ENCODE measurements around the gene MAP3K2. TPM values are rescaled to one million over a fixed set of nuclear protein-coding genes. Genes with fewer than 3 reads are reported as not detected.

Gene MAP3K2
- total and polyA plus RNA-seq, 4 donors, result 5.9 to 46.2 (median 17.0) TPM

GRCh38 chr2:127324635-127325034 lies 63.1 kb downstream of the MAP3K2 start:
- Histone ChIP-seq H3K4me1 (ENCODE audit: control insufficient read depth in 4 of 4, insufficient read depth in 4 of 4, low read length in 3 of 4) (peaks cover 0 to 17% (median 1%) of the 10 kb centered on the region in 4 donors), H3K27ac (ENCODE audit: low read depth in 1 of 2, low read length in 2 of 2) (no peak overlapping the region), H3K4me3 (ENCODE audit: low read depth in 1 of 3, low read length in 3 of 3) (no peak overlapping the region), H3K36me3 (ENCODE audit: control insufficient read depth in 4 of 4, insufficient read depth in 3 of 4, low read depth in 1 of 4, low read length in 3 of 4) (peaks cover 2 to 39% (median 34%) of the 10 kb centered on the region in 4 donors), H3K27me3 (ENCODE audit: control insufficient read depth in 4 of 4, insufficient read depth in 4 of 4, low read length in 3 of 4) (no peaks in the 10 kb centered on the region), H3K9me3 (ENCODE audit: control insufficient read depth in 4 of 4, low read length in 3 of 4) (no peaks in the 10 kb centered on the region), H3K9ac (ENCODE audit: low read depth in 1 of 2, low read length in 2 of 2) (no peak overlapping the region)
- TF ChIP-seq FOXA1 (IDR thresholded peaks at IDR 0.05) (no peak), CTCF (IDR thresholded peaks at IDR 0.05; ENCODE audit: low read depth, low read length, missing input control) (peak; percentile 66), TAF1 (conservative IDR thresholded peaks at IDR 0.05) (no peak), YY1 (IDR thresholded peaks at IDR 0.05) (no peak), SP1 (IDR thresholded peaks at IDR 0.05) (no peak), GABPA (IDR thresholded peaks at IDR 0.05 in 1 of 2, conservative IDR thresholded peaks at IDR 0.05 in 1 of 2) (no peak), HNF4A (conservative IDR thresholded peaks at IDR 0.05) (no peak), RAD21 (IDR thresholded peaks at IDR 0.05) (peak; percentile 86 to 89), NR2F2 (IDR thresholded peaks at IDR 0.05) (no peak)
- WGBS, result 62% methylated on average over 3 of the region's 3 CpGs
- DNase-seq (ENCODE audit: low spot score), result no peak

- TF ChIP-seq SP1 (IDR thresholded peaks at IDR 0.05) (no peak), RXRA (IDR thresholded peaks at IDR 0.05) (no peak), EGR1 (IDR thresholded peaks at IDR 0.05; ENCODE audit: low read depth in 2 of 2) (no peak), FOXA2 (IDR thresholded peaks at IDR 0.05) (no peak), YY1 (IDR thresholded peaks at IDR 0.05) (no peak), RAD21 (IDR thresholded peaks at IDR 0.05) (no peak), GABPA (IDR thresholded peaks at IDR 0.05 in 1 of 2, conservative IDR thresholded peaks at IDR 0.05 in 1 of 2) (no peak), HNF4G (IDR thresholded peaks at IDR 0.05) (no peak), ZBTB33 (IDR thresholded peaks at IDR 0.05) (no peak)
- Histone ChIP-seq H3K9me3 (ENCODE audit: control insufficient read depth in 4 of 4, low read length in 3 of 4) (no peaks in the 10 kb centered on the region), H3K9ac (ENCODE audit: low read depth in 1 of 2, low read length in 2 of 2) (no peak overlapping the region), H3K4me3 (ENCODE audit: low read depth in 1 of 3, low read length in 3 of 3) (no peak overlapping the region), H3K36me3 (ENCODE audit: control insufficient read depth in 4 of 4, insufficient read depth in 3 of 4, low read depth in 1 of 4, low read length in 3 of 4) (peaks cover 2 to 58% (median 48%) of the 10 kb centered on the region in 4 donors), H3K27me3 (ENCODE audit: control insufficient read depth in 4 of 4, insufficient read depth in 4 of 4, low read length in 3 of 4) (no peaks in the 10 kb centered on the region), H3K4me1 (ENCODE audit: control insufficient read depth in 4 of 4, insufficient read depth in 4 of 4, low read length in 3 of 4) (peaks cover 0 to 8% (median 0%) of the 10 kb centered on the region in 4 donors), H3K27ac (ENCODE audit: low read depth in 1 of 2, low read length in 2 of 2) (no peak overlapping the region)
- no peak for DNase-seq (ENCODE audit: low spot score)
Observed at GRCh38 chr2:127321303-127321702, 66.5 kb downstream of the MAP3K2 start.

- 90% methylated on average over 1 of the region's 1 CpG for WGBS
- Histone ChIP-seq H3K36me3 (ENCODE audit: control insufficient read depth in 4 of 4, insufficient read depth in 3 of 4, low read depth in 1 of 4, low read length in 3 of 4) (peaks cover 2 to 59% (median 49%) of the 10 kb centered on the region in 4 donors), H3K4me1 (ENCODE audit: control insufficient read depth in 4 of 4, insufficient read depth in 4 of 4, low read length in 3 of 4) (peaks cover 0 to 6% (median 0%) of the 10 kb centered on the region in 4 donors)
- TF ChIP-seq RXRA (IDR thresholded peaks at IDR 0.05), result no peak
- no peak for TF ChIP-seq GABPA (IDR thresholded peaks at IDR 0.05 in 1 of 2, conservative IDR thresholded peaks at IDR 0.05 in 1 of 2)
- no peak for TF ChIP-seq SP1 (IDR thresholded peaks at IDR 0.05)
- TF ChIP-seq FOXA1 (IDR thresholded peaks at IDR 0.05), result no peak
- TF ChIP-seq CTCF (IDR thresholded peaks at IDR 0.05; ENCODE audit: low read depth, low read length, missing input control), result no peak
- TF ChIP-seq NR2F2 (IDR thresholded peaks at IDR 0.05), result no peak
- no peak for TF ChIP-seq REST (IDR thresholded peaks at IDR 0.05)
- TF ChIP-seq TAF1 (conservative IDR thresholded peaks at IDR 0.05), result no peak
- no peak for TF ChIP-seq EGR1 (IDR thresholded peaks at IDR 0.05; ENCODE audit: low read depth in 2 of 2)
- no peak for TF ChIP-seq MAX (IDR thresholded peaks at IDR 0.05)
- TF ChIP-seq FOXA2 (IDR thresholded peaks at IDR 0.05), result no peak
- no peak for TF ChIP-seq RAD21 (IDR thresholded peaks at IDR 0.05)
- TF ChIP-seq HNF4A (conservative IDR thresholded peaks at IDR 0.05), result no peak
Observed at GRCh38 chr2:127320586-127321275, 67.0 kb downstream of the MAP3K2 start.

More at GRCh38 chr2:127320586-127321275, 67.0 kb downstream of the MAP3K2 start:
- Histone ChIP-seq H3K4me3 (ENCODE audit: low read depth in 1 of 3, low read length in 3 of 3) (no peak overlapping the region), H3K27me3 (ENCODE audit: control insufficient read depth in 4 of 4, insufficient read depth in 4 of 4, low read length in 3 of 4) (no peaks in the 10 kb centered on the region), H3K9me3 (ENCODE audit: control insufficient read depth in 4 of 4, low read length in 3 of 4) (no peaks in the 10 kb centered on the region), H3K9ac (ENCODE audit: low read depth in 1 of 2, low read length in 2 of 2) (no peak overlapping the region), H3K27ac (ENCODE audit: low read depth in 1 of 2, low read length in 2 of 2) (no peak overlapping the region)
- DNase-seq (ENCODE audit: low spot score), result no peak

All from liver (tissue), 9 donors.